ENCODE measurements around the gene COQ7.

The COQ7 gene

DNA sequence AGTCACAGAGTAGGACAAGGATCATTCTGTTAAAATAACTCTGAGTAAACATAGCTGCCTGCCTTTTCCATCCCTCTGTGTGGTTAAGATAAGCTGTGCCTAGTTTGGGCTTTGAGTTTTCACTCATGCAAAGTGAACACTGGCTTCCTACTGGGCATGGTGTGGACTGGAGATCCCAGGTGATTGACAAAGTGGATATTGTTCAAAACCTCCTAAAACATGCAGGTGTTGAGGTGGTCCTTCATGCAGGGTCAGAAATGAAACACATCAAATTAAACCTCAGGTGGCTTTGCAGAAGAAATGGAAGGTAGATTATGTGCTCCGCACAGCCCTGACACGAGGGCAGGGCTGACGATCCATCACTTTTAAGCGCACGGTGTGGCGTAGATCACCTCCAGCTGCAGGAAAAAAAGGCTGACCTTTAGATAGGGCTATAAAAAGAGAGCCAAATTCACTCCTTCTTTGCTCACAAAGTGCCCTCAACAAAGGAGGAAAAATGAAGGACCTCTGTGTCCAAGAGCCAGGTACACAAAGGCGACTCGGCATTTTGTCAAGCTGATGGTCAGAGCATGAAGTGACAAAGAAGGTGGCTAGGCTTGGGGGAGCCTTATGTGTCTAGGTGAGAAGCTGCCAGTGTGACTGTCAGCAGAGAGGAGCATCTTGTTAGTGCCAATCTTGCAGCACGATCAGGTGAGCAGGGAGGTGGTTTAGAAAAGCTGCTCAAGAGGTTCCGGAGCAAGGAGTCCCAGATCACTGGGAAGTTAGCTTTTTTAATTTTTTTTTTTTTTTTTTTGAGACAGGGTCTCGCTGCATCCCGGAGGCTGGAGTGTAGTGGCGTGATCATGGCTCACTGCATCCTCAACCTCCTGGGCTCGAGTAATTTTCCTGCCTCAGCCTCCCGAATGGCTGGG, 26.5 kb downstream of the COQ7 start:
- no peak for DNase-seq (ENCODE audit: extremely low read depth, low read depth)
- TF ChIP-seq, protein P1, sequence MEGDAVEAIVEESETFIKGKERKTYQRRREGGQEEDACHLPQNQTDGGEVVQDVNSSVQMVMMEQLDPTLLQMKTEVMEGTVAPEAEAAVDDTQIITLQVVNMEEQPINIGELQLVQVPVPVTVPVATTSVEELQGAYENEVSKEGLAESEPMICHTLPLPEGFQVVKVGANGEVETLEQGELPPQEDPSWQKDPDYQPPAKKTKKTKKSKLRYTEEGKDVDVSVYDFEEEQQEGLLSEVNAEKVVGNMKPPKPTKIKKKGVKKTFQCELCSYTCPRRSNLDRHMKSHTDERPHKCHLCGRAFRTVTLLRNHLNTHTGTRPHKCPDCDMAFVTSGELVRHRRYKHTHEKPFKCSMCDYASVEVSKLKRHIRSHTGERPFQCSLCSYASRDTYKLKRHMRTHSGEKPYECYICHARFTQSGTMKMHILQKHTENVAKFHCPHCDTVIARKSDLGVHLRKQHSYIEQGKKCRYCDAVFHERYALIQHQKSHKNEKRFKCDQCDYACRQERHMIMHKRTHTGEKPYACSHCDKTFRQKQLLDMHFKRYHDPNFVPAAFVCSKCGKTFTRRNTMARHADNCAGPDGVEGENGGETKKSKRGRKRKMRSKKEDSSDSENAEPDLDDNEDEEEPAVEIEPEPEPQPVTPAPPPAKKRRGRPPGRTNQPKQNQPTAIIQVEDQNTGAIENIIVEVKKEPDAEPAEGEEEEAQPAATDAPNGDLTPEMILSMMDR (IDR thresholded peaks at IDR 0.05; ENCODE audit: low read depth, low read length): no peak

GRCh38 chr16:19094542-19095365, 27.3 kb downstream of the COQ7 start:
- no peak for DNase-seq (ENCODE audit: extremely low read depth, low read depth)
- TF ChIP-seq, protein P1 (IDR thresholded peaks at IDR 0.05; ENCODE audit: low read depth, low read length): no peak

GRCh38 chr16:19095654-19096053, 28.2 kb downstream of the COQ7 start:
- DNase-seq (ENCODE audit: extremely low read depth, low read depth): no peak
- TF ChIP-seq, protein P1 (IDR thresholded peaks at IDR 0.05; ENCODE audit: low read depth, low read length): no peak

- TF ChIP-seq, protein P1 (IDR thresholded peaks at IDR 0.05; ENCODE audit: low read depth, low read length): no peak
- DNase-seq (ENCODE audit: extremely low read depth, low read depth): no peak
Observed at GRCh38 chr16:19098173-19098572, 30.8 kb downstream of the COQ7 start.

DNA sequence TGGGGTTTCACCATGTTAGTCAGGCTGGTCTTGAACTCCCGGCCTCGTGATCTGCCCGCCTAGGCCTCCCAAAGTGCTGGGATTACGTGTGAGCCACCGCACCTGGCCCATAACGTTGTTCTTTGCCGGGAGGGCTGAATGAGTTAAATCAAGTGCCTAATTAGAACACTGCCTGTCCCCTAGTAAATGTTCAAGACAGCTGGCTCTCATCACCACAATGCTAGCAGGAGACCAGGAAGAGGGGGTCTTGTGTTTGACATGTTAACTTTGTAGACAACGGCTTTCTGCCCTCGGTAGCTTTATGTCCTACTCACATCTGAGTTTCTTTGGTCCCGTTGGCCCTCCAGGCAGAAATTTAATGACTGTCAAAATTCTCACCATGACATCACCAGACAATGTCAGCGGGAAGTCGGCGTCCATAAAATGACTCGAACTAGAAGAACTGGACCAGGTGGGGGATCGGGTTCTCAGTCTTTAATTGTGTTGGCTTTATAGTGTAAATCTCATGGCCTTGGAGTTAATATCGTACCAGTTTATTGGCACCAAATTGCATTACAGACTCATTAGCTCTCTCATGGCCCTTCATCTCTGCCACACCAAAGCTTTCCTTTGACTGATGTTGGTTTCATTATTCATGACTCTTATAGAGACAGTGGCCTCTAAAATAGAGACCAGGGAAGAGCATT, 34.9 kb downstream of the COQ7 start:
- TF ChIP-seq, protein P1 (IDR thresholded peaks at IDR 0.05; ENCODE audit: low read depth, low read length): no peak
- DNase-seq (ENCODE audit: extremely low read depth, low read depth): no peak

DNA sequence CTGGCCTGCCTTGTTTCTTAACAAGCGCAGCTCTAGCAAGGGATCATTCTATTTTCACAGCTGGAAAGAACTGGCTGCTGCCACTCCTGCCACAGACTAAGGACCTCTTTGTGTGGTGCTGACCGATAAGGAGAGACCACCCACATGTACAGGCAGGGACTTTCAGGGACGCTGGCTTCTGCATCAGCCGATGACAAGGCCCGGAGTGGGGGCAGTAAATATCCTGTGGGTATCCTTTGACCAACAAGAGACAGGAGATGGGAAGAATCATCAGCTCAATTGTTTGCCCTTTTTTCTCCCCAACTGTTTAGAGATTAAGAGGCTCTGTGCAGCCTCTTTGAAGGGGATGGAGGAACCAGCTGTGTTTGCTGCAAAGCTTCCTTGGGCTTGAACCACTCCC, 37.2 kb downstream of the COQ7 start:
- TF ChIP-seq, protein P1 (IDR thresholded peaks at IDR 0.05; ENCODE audit: low read depth, low read length): no peak
- no peak for DNase-seq (ENCODE audit: extremely low read depth, low read depth)
